Tibial nerve (tissue), 3 donors: ENCODE results near the gene GNA14.

Source experiments
- CTCF ChIP-seq, 5 experiments: fragments of 200-600 bp in 3 of 5; fragments of 450-650 bp in 2 of 5; sonication (generic) in 3 of 5; IDR thresholded peaks; one replicate each; pipeline ENCODE4 v1.5.1; 2016 to 2019; ENCODE audit warnings: antibody characterized with exemption in 5 of 5, mild to moderate bottlenecking in 3 of 5, moderate library complexity in 2 of 5
- POLR2A ChIP-seq, 2 donors: fragments of 450-650 bp; IDR thresholded peaks; one replicate each; pipeline ENCODE4 v1.6.1; 2017; ENCODE audit warnings: antibody characterized with exemption in 2 of 2, mild to moderate bottlenecking in 2 of 2, moderate library complexity in 2 of 2

GRCh38 chr9:77386187-77386586, 261.9 kb downstream of the GNA14 start:
- TF ChIP-seq CTCF (IDR thresholded peaks at IDR 0.05) (no peak), POLR2A (IDR thresholded peaks at IDR 0.05) (no peak)
